GM21360 (cell line): ENCODE measurements around the gene CCND3.
"Not testable (repeated sequence)": the region's sequence is repeated elsewhere in the genome, so short reads cannot be mapped to it uniquely, and the experiment has no call there.

Experiments used
- ATAC-seq: cut with Tn5 transposase; IDR thresholded peaks from one replicate; pipeline ENCODE4 v1.9.1; 2021; ENCODE audit warnings: mild to moderate bottlenecking, moderate library complexity; ENCODE audit not compliant: unreplicated experiment

Gene CCND3

GRCh38 chr6:41954668-41955067 is 13.1 kb upstream of the CCND3 start:
- ATAC-seq, result no peak

GRCh38 chr6:41947581-41948220 is 6.1 kb upstream of the CCND3 start:
- no peak for ATAC-seq

GRCh38 chr6:41943456-41943855 is 1.8 kb upstream of the CCND3 start:
- no peak for ATAC-seq

GRCh38 chr6:41942882-41943281 is 1.3 kb upstream of the CCND3 start:
- ATAC-seq, result not testable (repeated sequence)

GRCh38 chr6:41942067-41942851 is 651 bp upstream of the CCND3 start:
- ATAC-seq, result no peak

GRCh38 chr6:41940759-41941279 is 789 bp downstream of the CCND3 start:
- no peak for ATAC-seq

- no peak for ATAC-seq
These were observed 1.5 kb downstream of the CCND3 start for GRCh38 chr6:41939848-41940758.

GRCh38 chr6:41939176-41939847 is 2.3 kb downstream of the CCND3 start:
- ATAC-seq, result no peak

- ATAC-seq, result no peak
These were observed 2.9 kb downstream of the CCND3 start for GRCh38 chr6:41938590-41939175.

GRCh38 chr6:41937861-41938574 is 3.6 kb downstream of the CCND3 start:
- no peak for ATAC-seq

GRCh38 chr6:41937472-41937860 is 4.1 kb downstream of the CCND3 start:
- no peak for ATAC-seq

- no peak for ATAC-seq
These were observed 5.4 kb downstream of the CCND3 start for GRCh38 chr6:41936073-41936837.

GRCh38 chr6:41935685-41936072 is 5.9 kb downstream of the CCND3 start:
- ATAC-seq, result no peak

GRCh38 chr6:41935193-41935574 is 6.4 kb downstream of the CCND3 start:
- no peak for ATAC-seq

GRCh38 chr6:41934278-41935192 is 7.1 kb downstream of the CCND3 start:
- no peak for ATAC-seq

GRCh38 chr6:41932378-41932777 is 9.2 kb downstream of the CCND3 start:
- no peak for ATAC-seq

- ATAC-seq, result no peak
These were observed 9.8 kb downstream of the CCND3 start for GRCh38 chr6:41931792-41932191.

GRCh38 chr6:41929924-41930323 is 11.7 kb downstream of the CCND3 start:
- no peak for ATAC-seq
